HEK293T (cell line): ENCODE results near the gene TMC8.

Experiments used
- ARNT ChIP-seq: fragments of 450-650 bp; IDR thresholded peaks from 2 replicates; pipeline ENCODE4 v1.6.1; 2017; ENCODE audit warnings: mild to moderate bottlenecking
- BHLHE40 ChIP-seq: fragments of 450-650 bp; IDR thresholded peaks from 2 replicates; pipeline ENCODE4 v1.6.1; 2016; ENCODE audit warnings: mild to moderate bottlenecking, moderate library complexity, borderline replicate concordance
- CTBP1 ChIP-seq: fragments of 450-650 bp; IDR thresholded peaks from 2 replicates; pipeline ENCODE4 v1.6.1; 2016; ENCODE audit warnings: borderline replicate concordance
- FOXA1 ChIP-seq: fragments of 450-650 bp; IDR thresholded peaks from 2 replicates; pipeline ENCODE4 v1.6.1; 2016; ENCODE audit warnings: mild to moderate bottlenecking
- FOXM1 ChIP-seq: fragments of 450-650 bp; IDR thresholded peaks from 2 replicates; pipeline ENCODE4 v1.6.1; 2017; ENCODE audit warnings: mild to moderate bottlenecking, borderline replicate concordance
- HDGF ChIP-seq: fragments of 450-650 bp; IDR thresholded peaks from 2 replicates; pipeline ENCODE4 v1.6.1; 2017; ENCODE audit warnings: antibody characterized with exemption, borderline replicate concordance
- L3MBTL2 ChIP-seq: fragments of 450-650 bp; conservative IDR thresholded peaks from 2 replicates; pipeline ENCODE4 v1.6.1; 2016; ENCODE audit warnings: mild to moderate bottlenecking
- NFRKB ChIP-seq: fragments of 450-650 bp; IDR thresholded peaks from 2 replicates; pipeline ENCODE4 v1.6.1; 2016; ENCODE audit warnings: mild to moderate bottlenecking, moderate library complexity
- SP1 ChIP-seq: fragments of 450-650 bp; IDR thresholded peaks from 2 replicates; pipeline ENCODE4 v1.6.1; 2017
- SUZ12 ChIP-seq: fragments of 450-650 bp; IDR thresholded peaks from 2 replicates; pipeline ENCODE4 v1.6.1; 2016; ENCODE audit warnings: mild to moderate bottlenecking
- TARDBP ChIP-seq: fragments of 450-650 bp; IDR thresholded peaks from 2 replicates; pipeline ENCODE4 v1.6.1; 2016
- ZNF384 ChIP-seq: fragments of 450-650 bp; IDR thresholded peaks from 2 replicates; pipeline ENCODE4 v1.6.1; 2016

GRCh38 chr17:78141437-78142118 is 11.0 kb downstream of the TMC8 start:
- TF ChIP-seq ARNT, result no peak
- no peak for TF ChIP-seq FOXM1
- no peak for TF ChIP-seq SP1
- TF ChIP-seq L3MBTL2, result no peak
- TF ChIP-seq BHLHE40, result no peak
- no peak for TF ChIP-seq TARDBP
- TF ChIP-seq NFRKB, result no peak
- TF ChIP-seq HDGF, result no peak
- TF ChIP-seq ZNF384, result no peak
- no peak for TF ChIP-seq SUZ12
- TF ChIP-seq CTBP1, result no peak
- TF ChIP-seq FOXA1, result no peak
